ENCODE measurements around the gene THEM5. TPM values are rescaled to one million over a fixed set of nuclear protein-coding genes. Genes with fewer than 3 reads are reported as not detected.
A peak's percentile ranks its signal among the peaks of the same experiment; 100 is the strongest.

The THEM5 gene
- total RNA-seq, 6 experiments from 2014 or later, result not detected

- 57% methylated on average over 6 of the region's 7 CpGs for WGBS (ENCODE audit: insufficient coverage, low coverage, low lambda C conversion rate, missing lambda C conversion rate)
- TF ChIP-seq POLR2A (IDR thresholded peaks at IDR 0.05), result no peak
- TF ChIP-seq, protein P1, sequence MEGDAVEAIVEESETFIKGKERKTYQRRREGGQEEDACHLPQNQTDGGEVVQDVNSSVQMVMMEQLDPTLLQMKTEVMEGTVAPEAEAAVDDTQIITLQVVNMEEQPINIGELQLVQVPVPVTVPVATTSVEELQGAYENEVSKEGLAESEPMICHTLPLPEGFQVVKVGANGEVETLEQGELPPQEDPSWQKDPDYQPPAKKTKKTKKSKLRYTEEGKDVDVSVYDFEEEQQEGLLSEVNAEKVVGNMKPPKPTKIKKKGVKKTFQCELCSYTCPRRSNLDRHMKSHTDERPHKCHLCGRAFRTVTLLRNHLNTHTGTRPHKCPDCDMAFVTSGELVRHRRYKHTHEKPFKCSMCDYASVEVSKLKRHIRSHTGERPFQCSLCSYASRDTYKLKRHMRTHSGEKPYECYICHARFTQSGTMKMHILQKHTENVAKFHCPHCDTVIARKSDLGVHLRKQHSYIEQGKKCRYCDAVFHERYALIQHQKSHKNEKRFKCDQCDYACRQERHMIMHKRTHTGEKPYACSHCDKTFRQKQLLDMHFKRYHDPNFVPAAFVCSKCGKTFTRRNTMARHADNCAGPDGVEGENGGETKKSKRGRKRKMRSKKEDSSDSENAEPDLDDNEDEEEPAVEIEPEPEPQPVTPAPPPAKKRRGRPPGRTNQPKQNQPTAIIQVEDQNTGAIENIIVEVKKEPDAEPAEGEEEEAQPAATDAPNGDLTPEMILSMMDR (IDR thresholded peaks at IDR 0.05), result no peak
- Histone ChIP-seq H3K4me1 (no peaks in the 10 kb centered on the region), H3K9me3 (no peaks in the 10 kb centered on the region), H3K27me3 (no peaks in the 10 kb centered on the region), H3K4me3 (no peak overlapping the region), H3K27ac (no peak overlapping the region), H3K36me3 (no peaks in the 10 kb centered on the region)
- intact Hi-C loops (cut with DNase I), result no loop called here
- no peak for DNase-seq
- no peak for ATAC-seq
These were observed 14.4 kb upstream of the THEM5 start for GRCh38 chr1:151867765-151868411.

GRCh38 chr1:151867321-151867720 is 13.8 kb upstream of the THEM5 start:
- no peak for TF ChIP-seq POLR2A (IDR thresholded peaks at IDR 0.05)
- TF ChIP-seq, protein P1 (IDR thresholded peaks at IDR 0.05), result no peak
- no peak overlapping the region for H3K4me3 ChIP-seq
- DNase-seq (no peak), ATAC-seq (no peak)
- WGBS (ENCODE audit: insufficient coverage, low coverage, low lambda C conversion rate, missing lambda C conversion rate), result 63% methylated on average over 2 of the region's 2 CpGs
- H3K9me3 ChIP-seq, result no peaks in the 10 kb centered on the region
- H3K27ac ChIP-seq, result no peak overlapping the region
- intact Hi-C loops (cut with DNase I), result no loop called here
- H3K36me3 ChIP-seq, result no peaks in the 10 kb centered on the region
- no peaks in the 10 kb centered on the region for H3K4me1 ChIP-seq
- H3K27me3 ChIP-seq, result no peaks in the 10 kb centered on the region

DNA sequence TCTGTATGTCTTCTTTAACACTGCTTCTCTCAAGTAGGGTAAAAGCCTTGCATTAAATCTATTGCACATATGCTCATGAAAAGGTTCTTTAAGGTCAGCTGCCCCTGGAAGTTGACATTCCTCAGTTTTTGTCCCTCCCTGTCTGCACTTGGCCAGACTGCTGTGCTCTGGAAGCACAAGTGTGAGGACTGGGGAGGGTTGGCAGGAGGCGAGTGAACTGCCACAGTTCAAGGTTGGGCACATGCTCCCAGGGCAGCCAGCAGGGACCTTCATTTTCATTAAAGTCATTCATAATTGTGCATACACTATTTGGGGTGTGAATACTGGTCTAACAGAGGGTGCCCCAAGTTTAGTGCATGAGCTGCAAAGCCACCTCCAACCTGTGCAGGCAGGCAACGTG is 10.9 kb upstream of the THEM5 start:
- intact Hi-C loops (cut with DNase I), result no loop called here
- Histone ChIP-seq H3K36me3 (no peaks in the 10 kb centered on the region), H3K27ac (no peak overlapping the region), H3K9me3 (no peaks in the 10 kb centered on the region), H3K27me3 (no peaks in the 10 kb centered on the region), H3K4me3 (no peak overlapping the region), H3K4me1 (no peaks in the 10 kb centered on the region)
- ATAC-seq (peak in 1 of 4 donors; percentile 56), DNase-seq (no peak)
- no peak for TF ChIP-seq POLR2A (IDR thresholded peaks at IDR 0.05)
- TF ChIP-seq, protein P1 (IDR thresholded peaks at IDR 0.05), result no peak
- WGBS (ENCODE audit: insufficient coverage, low coverage, low lambda C conversion rate, missing lambda C conversion rate), result 33% methylated on average over 2 of the region's 2 CpGs

GRCh38 chr1:151862604-151863003 is 9.1 kb upstream of the THEM5 start:
- H3K4me3 ChIP-seq, result no peak overlapping the region
- H3K27me3 ChIP-seq, result no peaks in the 10 kb centered on the region
- no peaks in the 10 kb centered on the region for H3K4me1 ChIP-seq
- intact Hi-C loops (cut with DNase I), result no loop called here
- TF ChIP-seq, protein P1 (IDR thresholded peaks at IDR 0.05), result no peak
- no peak for TF ChIP-seq POLR2A (IDR thresholded peaks at IDR 0.05)
- H3K36me3 ChIP-seq, result no peaks in the 10 kb centered on the region
- H3K27ac ChIP-seq, result no peak overlapping the region
- DNase-seq (no peak), ATAC-seq (no peak)
- H3K9me3 ChIP-seq, result no peaks in the 10 kb centered on the region

All from right lobe of liver (tissue), 6 donors.